Mesenchymal stem cell (in vitro differentiated cells and primary cell): ENCODE results near the gene GCLM.
A peak's percentile ranks its signal among the peaks of the same experiment; 100 is the strongest.
"Not testable (repeated sequence)": the region's sequence is repeated elsewhere in the genome, so short reads cannot be mapped to it uniquely, and the experiment has no call there.

ENCODE experiments used
- DNase-seq: peaks from one replicate; pipeline ENCODE4 v3.0.0-alpha.2; 2013
- H2AFZ ChIP-seq: one replicate; pipeline ENCODE4 v1.6.1; 2013; ENCODE audit warnings: low read depth, mild to moderate bottlenecking, control low read depth, inconsistent platforms, low read length, moderate library complexity
- H2AK5ac ChIP-seq: 2 replicates; pipeline ENCODE4 v1.6.1; 2013; ENCODE audit warnings: low read length, moderate library complexity, mild to moderate bottlenecking, inconsistent platforms; ENCODE audit not compliant: severe bottlenecking
- H2BK120ac ChIP-seq: one replicate; pipeline ENCODE4 v1.6.1; 2013; ENCODE audit warnings: low read depth, mild to moderate bottlenecking, inconsistent platforms, low read length, moderate library complexity
- H2BK12ac ChIP-seq, 2 experiments: one replicate each; pipeline ENCODE4 v1.6.1; 2013; ENCODE audit warnings: inconsistent platforms in 2 of 2, low read length in 2 of 2, mild to moderate bottlenecking in 2 of 2, moderate library complexity in 2 of 2, control low read depth in 1 of 2
- H2BK15ac ChIP-seq: one replicate; pipeline ENCODE4 v1.6.1; 2013; ENCODE audit warnings: mild to moderate bottlenecking, low read depth, inconsistent platforms; ENCODE audit not compliant: poor library complexity, severe bottlenecking
- H2BK5ac ChIP-seq: 2 replicates; pipeline ENCODE4 v1.6.1; 2013; ENCODE audit warnings: low read depth, mild to moderate bottlenecking, low read length, control low read depth, inconsistent platforms; ENCODE audit not compliant: poor library complexity, severe bottlenecking
- H3K14ac ChIP-seq, 2 experiments: one replicate each; pipeline ENCODE4 v1.6.1; 2013; ENCODE audit warnings: inconsistent platforms in 2 of 2, low read length in 2 of 2, control low read depth in 1 of 2, mild to moderate bottlenecking in 1 of 2, moderate library complexity in 1 of 2
- H3K18ac ChIP-seq, 2 experiments: one replicate each; pipeline ENCODE4 v1.6.1; 2013; ENCODE audit warnings: inconsistent platforms in 2 of 2, low read length in 2 of 2, control low read depth in 1 of 2, low read depth in 1 of 2, mild to moderate bottlenecking in 1 of 2
- H3K23ac ChIP-seq, 2 experiments: one replicate each; pipeline ENCODE4 v1.6.1; 2013; ENCODE audit warnings: inconsistent platforms in 2 of 2, low read length in 2 of 2, mild to moderate bottlenecking in 2 of 2, moderate library complexity in 2 of 2, control low read depth in 1 of 2
- H3K27ac ChIP-seq: 2 replicates; pipeline ENCODE4 v1.5.1; 2013; ENCODE audit warnings: mild to moderate bottlenecking, moderate library complexity, low read length, control low read depth, inconsistent platforms; ENCODE audit not compliant: poor library complexity, severe bottlenecking
- H3K27me3 ChIP-seq, 2 experiments: 2 replicates each; pipeline versions ENCODE4 v1.6.1 to v1.7.0; 2013; ENCODE audit warnings: low read length in 2 of 2, mild to moderate bottlenecking in 2 of 2, moderate library complexity in 2 of 2, control low read depth in 1 of 2, inconsistent platforms in 1 of 2; ENCODE audit not compliant: control insufficient read depth in 1 of 2, insufficient read depth in 1 of 2
- H3K36me3 ChIP-seq, 2 experiments: 2 replicates each; pipeline versions ENCODE4 v1.6.1 to v1.7.0; 2013; ENCODE audit warnings: low read length in 2 of 2, control low read depth in 1 of 2, inconsistent platforms in 1 of 2, low read depth in 1 of 2, mild to moderate bottlenecking in 1 of 2; ENCODE audit not compliant: insufficient read depth in 2 of 2, control insufficient read depth in 1 of 2
- H3K4ac ChIP-seq, 2 experiments: one replicate each; pipeline ENCODE4 v1.6.1; 2013; ENCODE audit warnings: inconsistent platforms in 2 of 2, low read length in 2 of 2, mild to moderate bottlenecking in 2 of 2, moderate library complexity in 2 of 2, control low read depth in 1 of 2, low read depth in 1 of 2
- H3K4me1 ChIP-seq: 2 replicates; pipeline ENCODE4 v1.6.1; 2013; ENCODE audit warnings: low read depth, low read length, control low read depth; ENCODE audit not compliant: control insufficient read depth, insufficient read depth
- H3K4me2 ChIP-seq: 2 replicates; pipeline ENCODE4 v1.6.1; 2013; ENCODE audit warnings: low read length, mild to moderate bottlenecking, inconsistent platforms; ENCODE audit not compliant: poor library complexity, severe bottlenecking
- H3K4me3 ChIP-seq, 2 experiments: 2 replicates each; pipeline versions ENCODE4 v1.5.1 to v1.7.0; 2013; ENCODE audit warnings: low read length in 2 of 2, mild to moderate bottlenecking in 2 of 2, control low read depth in 1 of 2, low read depth in 1 of 2; ENCODE audit not compliant: insufficient read depth in 1 of 2
- H3K79me1 ChIP-seq: replicated peaks from 2 replicates; pipeline ENCODE4 v1.6.1; 2013; ENCODE audit warnings: mild to moderate bottlenecking, control low read depth, low read length, inconsistent platforms; ENCODE audit not compliant: poor library complexity, severe bottlenecking
- H3K9ac ChIP-seq: 2 replicates; pipeline ENCODE4 v1.7.0; 2013; ENCODE audit warnings: mild to moderate bottlenecking, low read length, moderate library complexity
- H3K9me3 ChIP-seq: 2 replicates; pipeline ENCODE4 v1.7.0; 2013; ENCODE audit warnings: mild to moderate bottlenecking, low read length; ENCODE audit not compliant: control insufficient read depth
- H4K8ac ChIP-seq: one replicate; pipeline ENCODE4 v1.6.1; 2013; ENCODE audit warnings: inconsistent platforms, mild to moderate bottlenecking, low read length, moderate library complexity
- H4K91ac ChIP-seq: one replicate; pipeline ENCODE4 v1.6.1; 2013; ENCODE audit warnings: mild to moderate bottlenecking, low read length, inconsistent platforms
- WGBS: methylation state at CpG from one replicate; pipeline ENCODE4 v1.1.7; 2013; ENCODE audit warnings: mixed read lengths; 5-methylcytosine and 5-hydroxymethylcytosine counted together

The GCLM gene

DNA sequence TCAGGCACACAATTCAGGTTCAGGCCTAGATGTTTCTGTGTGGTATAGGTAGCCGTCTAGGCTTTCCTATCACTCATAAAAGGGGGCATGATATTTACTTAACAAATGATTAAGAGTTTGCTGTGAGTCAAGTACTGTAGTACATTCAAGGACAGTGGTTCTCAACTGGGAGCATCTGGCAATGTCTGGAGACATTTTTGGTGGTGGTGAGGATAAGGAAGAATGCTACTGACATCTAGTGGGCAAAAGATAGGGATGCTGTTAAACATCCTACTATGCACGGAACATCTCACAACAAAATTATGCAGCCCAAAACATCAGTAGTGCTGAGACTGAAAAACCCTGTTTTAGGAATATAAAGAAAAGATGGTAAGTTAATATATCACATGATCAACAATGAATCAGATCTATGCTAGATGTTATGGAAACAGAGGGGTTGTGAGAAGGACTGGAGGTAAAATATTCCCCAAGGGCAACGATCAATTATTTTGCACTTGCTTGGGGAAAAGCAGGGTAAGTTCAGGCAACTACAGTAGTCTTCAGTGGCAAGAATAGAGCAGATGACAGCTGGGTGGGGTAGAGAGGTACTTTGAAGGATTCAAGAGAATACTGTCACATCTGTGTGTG, 35.1 kb downstream of the GCLM start:
- no peaks in the 10 kb centered on the region for H3K9me3 ChIP-seq
- no peak overlapping the region for H3K4me2 ChIP-seq
- H2AK5ac ChIP-seq, result no peak overlapping the region
- H3K27ac ChIP-seq, result no peak overlapping the region
- H3K36me3 ChIP-seq, result peaks cover 9 to 84% of the 10 kb centered on the region in 2 experiments
- no peak overlapping the region for H4K8ac ChIP-seq
- no peak overlapping the region for H4K91ac ChIP-seq
- no peaks in the 10 kb centered on the region for H3K27me3 ChIP-seq
- H2AFZ ChIP-seq, result no peak overlapping the region
- no peak overlapping the region for H2BK5ac ChIP-seq
- 93% methylated on average over 2 of the region's 3 CpGs for WGBS
- H3K9ac ChIP-seq, result peak overlapping the region; percentile 11
- H3K4me1 ChIP-seq, result peaks cover 1% of the 10 kb centered on the region
- no peak overlapping the region for H3K4me3 ChIP-seq
- peak; percentile 66 for DNase-seq
- no peak overlapping the region for H3K23ac ChIP-seq
- H3K14ac ChIP-seq, result no peak overlapping the region
- no peak overlapping the region for H2BK15ac ChIP-seq
- H3K4ac ChIP-seq, result no peak overlapping the region
- no peak overlapping the region for H2BK120ac ChIP-seq
- no peak overlapping the region for H3K18ac ChIP-seq
- peaks cover 17% of the 10 kb centered on the region for H3K79me1 ChIP-seq
- no peak overlapping the region for H2BK12ac ChIP-seq

DNA sequence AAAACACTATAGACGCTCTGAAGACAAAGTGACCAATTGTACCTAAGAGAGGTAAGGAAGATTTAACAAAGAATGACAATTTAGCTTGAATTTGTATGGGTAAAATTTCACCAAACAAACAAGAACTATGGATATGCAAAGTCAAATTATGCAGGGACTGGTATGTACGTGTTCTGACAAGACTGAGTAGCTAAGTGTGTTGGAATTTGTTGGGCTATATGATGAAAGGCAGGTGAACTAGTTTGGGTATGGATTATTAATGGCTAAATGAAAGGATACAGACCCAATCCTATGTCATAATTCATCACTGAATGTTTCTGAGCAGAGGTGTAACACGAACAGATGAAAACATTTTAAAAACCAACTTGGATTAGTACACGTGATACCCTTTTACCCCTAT, 37.9 kb downstream of the GCLM start:
- no peak overlapping the region for H2BK5ac ChIP-seq
- no peak overlapping the region for H3K4me2 ChIP-seq
- H2BK12ac ChIP-seq, result no peak overlapping the region
- no peak overlapping the region for H3K27ac ChIP-seq
- H3K36me3 ChIP-seq, result peaks cover 14 to 82% of the 10 kb centered on the region in 2 experiments
- H3K4me3 ChIP-seq, result no peak overlapping the region
- H3K9ac ChIP-seq, result no peak overlapping the region
- no peak overlapping the region for H3K23ac ChIP-seq
- H2BK15ac ChIP-seq, result no peak overlapping the region
- H3K14ac ChIP-seq, result no peak overlapping the region
- peaks cover 15% of the 10 kb centered on the region for H3K79me1 ChIP-seq
- no peak overlapping the region for H2AFZ ChIP-seq
- H2AK5ac ChIP-seq, result no peak overlapping the region
- no peak overlapping the region for H3K18ac ChIP-seq
- no peak overlapping the region for H2BK120ac ChIP-seq
- no peak overlapping the region for H4K8ac ChIP-seq
- no peaks in the 10 kb centered on the region for H3K9me3 ChIP-seq
- DNase-seq, result no peak
- no peak overlapping the region for H3K4ac ChIP-seq
- no peaks in the 10 kb centered on the region for H3K27me3 ChIP-seq
- no peak overlapping the region for H4K91ac ChIP-seq
- 79% methylated on average over 4 of the region's 4 CpGs for WGBS
- H3K4me1 ChIP-seq, result no peaks in the 10 kb centered on the region

DNA sequence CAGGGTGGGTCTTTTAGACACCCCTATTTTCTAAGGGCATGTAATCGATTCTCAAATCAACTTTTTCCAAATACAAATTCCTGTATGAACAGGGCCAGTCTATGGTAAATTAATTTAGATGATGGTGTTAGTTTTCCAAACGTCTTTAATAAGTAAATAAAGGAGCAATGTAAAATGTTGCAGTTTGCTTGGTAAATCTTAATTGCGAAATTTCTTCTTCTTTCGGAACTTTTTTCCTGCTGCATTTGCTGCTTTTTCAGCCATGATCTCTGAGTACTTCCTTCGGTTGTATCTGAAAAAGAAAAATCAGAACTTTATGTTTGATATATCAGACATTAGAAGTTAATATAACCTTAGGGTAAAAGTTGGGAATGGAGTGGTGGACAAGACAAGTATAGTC, 39.6 kb downstream of the GCLM start:
- WGBS, result 92% methylated on average over 3 of the region's 5 CpGs

DNA sequence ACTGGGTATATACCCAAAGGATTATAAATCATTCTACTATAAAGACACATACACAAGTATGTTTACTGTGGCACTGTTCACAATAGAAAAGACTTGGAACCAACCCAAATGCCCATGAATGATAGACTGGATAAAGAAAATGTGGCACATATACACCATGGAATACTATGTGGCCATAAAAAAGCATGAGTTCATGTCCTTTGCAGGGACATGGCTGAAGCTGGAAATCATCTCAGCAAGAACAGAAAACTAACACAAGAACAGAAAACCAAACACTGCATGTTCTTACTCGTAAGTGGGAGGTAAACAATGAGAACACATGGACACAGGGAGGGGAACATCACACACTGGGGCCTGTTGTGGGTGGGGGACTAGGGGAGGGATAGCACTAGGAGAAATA, 40.7 kb downstream of the GCLM start:
- H2AK5ac ChIP-seq, H3K14ac ChIP-seq, H2BK15ac ChIP-seq, H2AFZ ChIP-seq, H3K27ac ChIP-seq, DNase-seq, H4K8ac ChIP-seq, H3K4me2 ChIP-seq, H4K91ac ChIP-seq, H3K23ac ChIP-seq, H2BK120ac ChIP-seq, H3K9me3 ChIP-seq, H3K4me3 ChIP-seq, H3K18ac ChIP-seq, H3K27me3 ChIP-seq, H3K4ac ChIP-seq, H3K79me1 ChIP-seq, H2BK5ac ChIP-seq, H3K4me1 ChIP-seq, H2BK12ac ChIP-seq, H3K9ac ChIP-seq: not testable (repeated sequence)
- peaks cover 9 to 59% of the 10 kb centered on the region in 2 experiments for H3K36me3 ChIP-seq
- no CpG with 5 or more reads among the region's 1 CpG for WGBS

More for the DNA sequence above, 39.6 kb downstream of the GCLM start:
- H2BK15ac ChIP-seq, result no peak overlapping the region
- H3K23ac ChIP-seq, result no peak overlapping the region
- H3K9me3 ChIP-seq, result no peaks in the 10 kb centered on the region
- H2BK5ac ChIP-seq, result no peak overlapping the region
- no peaks in the 10 kb centered on the region for H3K27me3 ChIP-seq
- no peak overlapping the region for H2BK12ac ChIP-seq
- H4K91ac ChIP-seq, result no peak overlapping the region
- no peak overlapping the region for H3K4me3 ChIP-seq
- no peak overlapping the region for H4K8ac ChIP-seq
- no peak for DNase-seq
- H3K36me3 ChIP-seq, result peaks cover 12 to 71% of the 10 kb centered on the region in 2 experiments
- peaks cover 14% of the 10 kb centered on the region for H3K79me1 ChIP-seq
- no peaks in the 10 kb centered on the region for H3K4me1 ChIP-seq
- H2BK120ac ChIP-seq, result no peak overlapping the region
- no peak overlapping the region for H3K4me2 ChIP-seq
- no peak overlapping the region for H2AFZ ChIP-seq
- H3K14ac ChIP-seq, result no peak overlapping the region
- H3K4ac ChIP-seq, result no peak overlapping the region
- no peak overlapping the region for H3K18ac ChIP-seq
- no peak overlapping the region for H3K27ac ChIP-seq
- H3K9ac ChIP-seq, result no peak overlapping the region
- H2AK5ac ChIP-seq, result no peak overlapping the region
